ENCODE data around the gene WDR26.
A peak's percentile ranks its signal among the peaks of the same experiment; 100 is the strongest.

GRCh38 chr1:224387302-224387912, 47.2 kb downstream of the WDR26 start:
- TF ChIP-seq CTCF (IDR thresholded peaks at IDR 0.05 in 2 of 3, conservative IDR thresholded peaks at IDR 0.05 in 1 of 3; ENCODE audit: insufficient read depth in 2 of 3, low read depth in 1 of 3, low read length in 3 of 3) (no peak), FOXJ3 (CRISPR knock-in tag; IDR thresholded peaks at IDR 0.05) (no peak), ZNF232 (CRISPR knock-in tag; IDR thresholded peaks at IDR 0.05) (no peak), ZNF175 (CRISPR knock-in tag; IDR thresholded peaks at IDR 0.05; ENCODE audit: low read depth) (no peak), CBFB (CRISPR knock-in tag; IDR thresholded peaks at IDR 0.05) (no peak), JUN (IDR thresholded peaks at IDR 0.05; ENCODE audit: borderline replicate concordance, low read depth, low read length) (no peak), JUN (CRISPR knock-in tag; IDR thresholded peaks at IDR 0.05; ENCODE audit: borderline replicate concordance) (no peak), POLR2A (conservative IDR thresholded peaks at IDR 0.05) (0 out of 2 replicates have a peak, but pooled peaks have one; percentile 28), ZBTB43 (CRISPR knock-in tag; IDR thresholded peaks at IDR 0.05) (no peak), RCOR1 (IDR thresholded peaks at IDR 0.05; ENCODE audit: borderline replicate concordance in 1 of 2, low read depth in 2 of 2, low read length in 2 of 2) (no peak)

Data from K562 (cell line).